ENCODE results near the gene APPL2.

Gene APPL2

DNA sequence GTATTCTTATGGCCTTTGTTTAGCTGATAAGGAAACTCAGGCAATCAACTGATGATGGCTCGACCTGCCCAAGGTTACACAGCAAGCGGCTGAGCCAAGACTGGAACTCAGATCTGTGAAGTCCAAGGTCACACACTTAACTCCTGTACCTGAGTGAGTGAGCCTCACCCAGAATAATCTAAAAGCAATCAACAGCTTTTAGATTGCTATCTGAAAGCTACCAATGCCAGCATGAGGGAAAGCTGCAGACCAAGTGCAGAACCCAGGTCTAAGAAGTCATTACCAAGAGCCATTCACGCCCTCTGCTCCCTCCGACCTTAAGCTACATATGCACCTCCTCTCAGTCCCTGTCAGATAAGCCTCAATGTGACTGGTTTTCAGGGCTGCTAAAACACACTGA is 12.1 kb downstream of the APPL2 start:
- DNase-seq (ENCODE audit: low read depth in 3 of 3, low spot score in 1 of 3): no peak

DNA sequence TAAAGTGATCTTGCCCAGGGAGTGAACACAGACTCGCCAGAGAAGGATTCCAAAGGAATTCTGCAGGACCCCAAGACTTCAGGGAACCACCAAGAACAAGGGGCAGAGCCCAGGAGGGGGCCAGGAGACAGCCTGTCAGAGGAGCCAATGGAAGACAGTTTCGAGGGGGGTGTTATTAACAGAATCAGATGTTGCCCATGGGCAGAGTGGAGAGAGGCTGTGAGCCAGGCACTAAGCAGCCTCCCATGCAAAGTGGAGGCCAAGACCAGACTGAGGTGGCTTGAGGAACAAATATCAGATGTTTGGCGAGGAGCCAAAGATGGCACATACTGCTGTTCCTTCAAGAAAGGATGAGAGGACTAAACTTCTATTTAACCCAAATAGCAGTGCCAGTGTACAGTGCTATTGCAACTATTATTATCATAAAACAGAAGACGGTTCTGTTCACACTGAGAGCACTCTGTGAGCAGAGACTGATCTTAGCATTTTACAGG is 12.6 kb downstream of the APPL2 start:
- no peak for DNase-seq (ENCODE audit: low read depth in 3 of 3, low spot score in 1 of 3)

DNA sequence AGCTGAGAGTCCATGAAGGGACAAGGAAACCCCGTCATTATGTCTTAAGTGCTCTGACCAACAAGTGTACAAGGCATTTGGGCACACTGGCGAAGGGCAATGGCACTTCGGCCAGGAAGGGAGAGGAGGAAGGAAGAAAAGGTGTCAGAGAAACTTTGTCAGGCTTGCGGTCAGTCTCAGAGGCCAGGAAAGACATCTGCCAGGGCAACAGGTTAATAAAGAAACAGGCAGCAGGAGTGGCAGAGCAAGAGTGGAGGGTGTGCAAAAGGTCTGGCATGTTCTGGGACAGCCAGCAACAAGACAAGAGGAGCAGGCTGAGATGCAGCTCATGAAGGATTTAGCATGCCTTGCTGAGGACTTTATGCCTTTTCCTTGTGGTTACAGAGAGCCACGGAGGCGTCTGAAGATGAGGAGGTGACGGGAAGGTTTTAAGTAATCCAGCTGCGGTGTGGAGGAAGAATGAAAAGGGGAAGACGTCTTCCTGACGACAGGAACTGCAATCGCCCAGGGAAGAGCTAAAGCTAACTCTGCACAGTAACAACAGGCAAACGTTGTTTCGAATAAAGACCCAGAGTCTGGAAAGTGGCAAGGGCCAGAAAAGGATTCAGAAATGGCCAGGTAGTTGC is 13.1 kb downstream of the APPL2 start:
- DNase-seq (ENCODE audit: low read depth in 3 of 3, low spot score in 1 of 3): no peak

GRCh38 chr12:105222284-105222655 is 13.7 kb downstream of the APPL2 start:
- DNase-seq (ENCODE audit: low read depth in 3 of 3, low spot score in 1 of 3): no peak

GRCh38 chr12:105221583-105222283 is 14.2 kb downstream of the APPL2 start:
- no peak for DNase-seq (ENCODE audit: low read depth in 3 of 3, low spot score in 1 of 3)

GRCh38 chr12:105220929-105221290 is 15.1 kb downstream of the APPL2 start:
- no peak for DNase-seq (ENCODE audit: low read depth in 3 of 3, low spot score in 1 of 3)

DNA sequence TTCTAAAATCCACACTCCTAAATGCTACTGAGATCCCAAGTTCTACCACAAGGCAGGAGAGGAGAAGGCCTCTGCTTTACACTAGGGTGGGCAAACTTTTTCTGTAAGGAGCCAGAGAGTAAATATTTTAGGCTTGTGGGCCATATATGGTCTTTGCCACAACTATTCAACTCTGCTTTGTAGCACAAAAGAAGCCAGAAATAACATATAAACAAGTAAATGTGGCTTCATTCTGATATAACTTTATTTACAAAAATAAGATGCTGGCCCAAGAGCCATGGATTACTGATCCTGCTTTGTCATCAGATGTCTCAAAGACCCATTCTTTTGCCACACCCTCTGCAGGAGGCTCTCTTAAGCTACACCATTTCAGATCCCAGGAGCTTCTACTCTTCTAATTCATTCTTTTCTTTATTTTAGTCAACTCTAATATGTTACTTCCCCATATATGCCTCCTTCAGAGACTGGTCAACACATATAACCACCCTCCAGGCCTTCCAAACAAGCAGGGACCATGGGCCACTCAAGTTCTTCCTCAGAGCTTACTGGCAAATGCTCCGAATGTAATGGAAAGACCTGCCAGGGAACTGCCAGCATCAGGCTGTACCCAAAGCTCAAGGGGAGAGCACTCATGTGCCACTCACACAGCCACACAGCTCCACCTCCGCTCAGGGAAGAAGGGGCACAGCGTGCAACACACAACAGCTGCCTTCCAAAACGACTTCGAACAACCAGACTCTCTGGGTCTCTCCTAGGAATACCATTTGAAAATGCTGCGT is 15.6 kb downstream of the APPL2 start:
- no peak for DNase-seq (ENCODE audit: low read depth in 3 of 3, low spot score in 1 of 3)

GRCh38 chr12:105219261-105220028 is 16.5 kb downstream of the APPL2 start:
- DNase-seq (ENCODE audit: low read depth in 3 of 3, low spot score in 1 of 3): no peak

DNA sequence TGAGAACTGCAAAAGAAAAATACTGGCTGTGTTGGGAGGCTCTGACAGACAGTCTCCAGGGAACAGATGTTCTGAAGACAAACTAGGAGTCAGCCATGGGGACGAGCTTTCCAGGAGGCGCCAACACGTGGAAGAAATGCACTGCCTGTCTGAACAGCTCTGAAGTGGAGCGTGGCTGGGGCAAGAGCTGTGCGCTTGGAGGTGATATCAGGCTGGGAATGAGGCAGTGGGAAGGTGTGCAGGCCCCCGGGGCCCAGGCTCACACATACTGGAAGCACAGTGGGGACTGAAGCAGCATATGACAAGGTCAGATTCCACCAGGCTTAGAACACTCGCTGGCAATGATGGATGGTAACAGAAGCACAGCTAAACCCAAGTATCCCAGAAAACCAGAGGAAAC is 17.5 kb downstream of the APPL2 start:
- DNase-seq (ENCODE audit: low read depth in 3 of 3, low spot score in 1 of 3): no peak

DNA sequence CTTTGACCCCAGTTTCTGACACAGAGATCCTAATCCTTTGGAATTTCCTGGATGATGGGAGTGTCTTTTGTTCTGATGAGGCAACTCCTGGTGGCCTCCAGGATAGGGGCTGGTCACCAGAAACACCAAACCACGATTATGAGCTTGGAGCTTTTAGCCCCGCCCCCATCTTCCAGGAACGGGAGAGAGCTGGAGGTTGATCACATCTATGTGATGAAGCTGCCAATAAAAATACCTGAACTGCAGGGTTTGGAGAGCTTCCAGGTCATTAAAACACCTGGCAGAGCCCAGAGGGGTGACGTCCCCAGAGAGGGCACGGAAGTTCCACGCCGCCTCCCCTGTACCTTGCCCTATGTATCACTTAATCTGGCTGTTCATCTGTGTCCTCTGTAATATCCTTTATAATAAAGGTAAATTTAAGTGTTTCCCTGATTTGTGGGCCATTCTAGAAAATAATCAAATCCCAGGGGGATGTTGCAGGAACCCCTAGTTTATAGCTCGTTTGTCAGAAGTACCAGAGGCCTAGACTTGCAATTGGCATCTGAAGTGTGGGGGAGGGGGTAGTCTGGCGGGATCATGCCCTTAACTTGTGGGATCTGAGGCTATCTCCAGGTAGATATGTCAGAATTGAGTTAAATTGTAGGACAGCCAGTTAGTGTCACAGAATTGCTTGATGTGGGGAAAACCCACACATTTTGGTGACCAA is 21.2 kb downstream of the APPL2 start:
- DNase-seq (ENCODE audit: low read depth in 3 of 3, low spot score in 1 of 3): no peak

DNA sequence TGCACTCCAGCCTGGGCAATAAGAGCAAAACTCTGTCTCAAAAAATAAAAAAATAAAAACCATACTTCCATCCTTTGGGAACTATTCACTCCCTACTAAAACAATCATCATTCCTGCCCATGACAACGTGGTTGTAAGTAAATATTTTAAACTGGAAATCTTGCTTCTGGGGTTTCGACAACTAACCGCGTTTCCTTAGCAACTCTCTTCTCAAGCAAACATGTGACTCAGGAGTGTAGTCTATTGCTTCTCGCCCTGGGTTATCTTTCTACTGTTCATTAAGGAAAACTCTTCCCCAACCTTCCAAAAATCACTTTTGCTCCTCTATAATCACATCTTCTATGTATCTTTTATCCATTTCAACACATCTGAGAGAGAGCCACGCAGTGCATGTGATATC is 21.8 kb downstream of the APPL2 start:
- DNase-seq (ENCODE audit: low read depth in 3 of 3, low spot score in 1 of 3): no peak

DNA sequence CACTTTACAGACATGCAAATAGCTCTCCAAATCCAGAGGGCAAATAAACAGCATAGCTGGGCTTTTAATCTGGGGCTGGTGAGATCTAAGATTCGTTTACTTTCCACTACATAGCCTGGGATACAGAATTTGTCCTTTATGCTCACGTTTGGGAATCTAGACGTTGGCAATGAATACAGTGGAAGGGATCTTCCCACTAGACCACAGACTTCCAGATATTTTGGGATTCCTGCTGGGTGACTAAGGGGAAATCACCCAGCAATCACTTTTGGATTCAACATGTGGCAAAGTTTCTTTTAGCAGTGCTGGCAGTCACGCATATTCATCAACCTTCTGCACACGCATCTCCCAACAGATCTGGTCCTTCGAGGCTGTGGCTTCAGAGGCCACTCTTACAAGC is 23.5 kb downstream of the APPL2 start:
- DNase-seq (ENCODE audit: low read depth in 3 of 3, low spot score in 1 of 3): no peak

- no peak for DNase-seq (ENCODE audit: low read depth in 3 of 3, low spot score in 1 of 3)
Measured at GRCh38 chr12:105209091-105209490, 26.9 kb downstream of the APPL2 start.

DNA sequence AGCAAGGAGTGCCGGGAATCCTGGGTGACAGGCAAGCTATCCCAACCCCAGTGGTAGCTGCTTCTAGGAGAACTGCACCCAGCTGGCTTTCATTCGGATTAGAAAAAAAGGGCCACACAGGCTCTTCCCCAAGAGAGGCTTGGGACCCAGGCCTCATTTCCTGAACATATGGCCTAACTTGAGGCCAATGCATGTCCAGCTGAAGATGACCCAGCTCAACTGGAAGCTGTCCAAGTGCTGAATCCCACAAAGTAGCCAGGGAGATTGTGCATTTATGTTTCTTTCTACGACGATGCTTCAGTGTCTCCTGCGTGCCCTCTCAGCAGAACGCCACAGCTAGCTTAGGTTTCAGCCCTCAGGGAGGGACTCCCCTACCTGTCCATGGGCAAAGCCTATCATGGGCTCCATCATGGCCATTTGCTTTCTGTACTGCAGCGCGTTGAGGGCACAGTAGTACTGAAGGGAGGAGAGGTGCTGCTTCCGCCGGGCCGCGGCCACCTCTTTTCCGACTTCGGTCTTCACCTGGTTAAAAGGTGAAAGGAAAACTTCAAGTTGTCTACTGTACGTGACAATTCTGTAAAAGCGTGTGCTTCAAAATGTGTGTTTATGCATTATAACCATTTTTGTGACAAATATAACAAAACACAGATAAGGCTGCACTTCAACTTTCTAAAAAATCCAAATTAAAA is 29.1 kb downstream of the APPL2 start:
- DNase-seq (ENCODE audit: low read depth in 3 of 3, low spot score in 1 of 3): no peak

DNA sequence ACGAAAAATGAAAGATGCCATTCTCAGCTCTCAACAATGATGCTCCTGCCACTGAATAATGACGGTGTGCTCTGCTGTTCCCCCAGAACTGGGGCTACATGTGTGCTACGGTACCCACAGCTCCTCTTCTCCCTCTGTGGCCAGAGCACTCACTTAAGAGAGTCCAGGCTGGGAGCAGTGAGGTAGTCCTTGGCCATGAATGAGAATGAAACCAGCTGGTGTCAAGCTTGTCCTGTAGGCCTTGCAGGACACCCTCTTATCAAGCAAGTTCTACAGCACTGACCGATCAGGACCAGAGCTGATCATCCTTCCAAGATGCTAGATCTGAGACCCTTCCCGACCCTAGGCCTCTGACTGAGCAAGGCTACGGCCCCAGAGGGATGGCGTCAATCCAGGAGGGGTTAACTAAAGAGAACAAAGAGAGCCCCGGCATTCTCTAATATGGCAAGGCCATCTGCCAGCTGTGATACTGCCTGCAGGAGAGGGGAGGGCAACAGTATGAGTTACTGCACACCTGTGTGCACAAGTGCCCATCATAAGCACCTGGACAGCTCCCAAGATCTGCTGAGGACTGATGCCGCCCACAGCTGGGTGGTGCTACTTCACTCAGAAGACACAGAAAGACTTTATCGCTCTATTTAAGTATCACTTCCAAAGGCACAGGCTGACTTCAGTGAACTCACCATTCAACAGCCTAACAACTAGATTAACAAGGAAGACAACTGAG is 30.5 kb downstream of the APPL2 start:
- DNase-seq (ENCODE audit: low read depth in 3 of 3, low spot score in 1 of 3): no peak

- no peak for DNase-seq (ENCODE audit: low read depth in 3 of 3, low spot score in 1 of 3)
Measured at GRCh38 chr12:105204916-105205315, 31.1 kb downstream of the APPL2 start.

- no peak for DNase-seq (ENCODE audit: low read depth in 3 of 3, low spot score in 1 of 3)
Measured at GRCh38 chr12:105204127-105204526, 31.8 kb downstream of the APPL2 start.

DNA sequence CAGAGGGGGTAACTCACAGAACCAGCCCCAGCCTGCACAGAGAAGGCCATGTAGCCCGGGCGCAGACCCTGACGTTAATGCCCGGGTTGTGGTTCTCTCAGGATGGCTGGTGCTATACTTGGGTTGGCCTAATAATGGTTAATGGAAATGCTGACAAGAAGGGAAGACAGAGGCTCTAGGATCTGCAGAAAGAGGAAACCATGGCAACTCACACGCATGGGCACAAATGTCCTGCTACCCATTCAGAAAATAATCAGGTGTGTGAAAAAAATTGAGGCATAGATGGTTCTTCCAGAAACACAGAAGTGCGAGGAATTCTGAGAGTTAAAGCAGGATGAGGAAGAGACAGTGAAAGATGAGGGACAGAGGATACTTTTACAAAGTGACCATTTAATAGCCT is 33.8 kb downstream of the APPL2 start:
- DNase-seq (ENCODE audit: low read depth in 3 of 3, low spot score in 1 of 3): no peak

DNA sequence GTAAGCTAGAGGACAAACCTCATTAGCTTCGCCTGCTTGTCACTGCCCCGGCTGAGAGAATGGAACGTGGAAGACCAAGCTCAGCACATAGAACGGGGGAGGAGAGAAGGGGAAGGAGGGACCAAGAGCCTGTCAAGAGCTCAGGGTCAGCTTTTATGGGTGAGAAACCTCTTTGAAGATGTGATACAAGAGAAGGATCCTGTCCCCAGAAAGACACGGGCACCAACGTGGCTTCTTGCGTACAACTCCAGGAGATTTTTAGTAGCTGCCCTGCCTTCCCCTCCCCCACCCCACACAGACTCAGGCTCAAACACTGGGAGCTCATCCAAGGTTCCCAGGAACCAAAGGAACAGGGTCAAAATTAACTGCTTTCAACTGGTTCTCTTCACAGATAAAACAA is 34.7 kb downstream of the APPL2 start:
- DNase-seq (ENCODE audit: low read depth in 3 of 3, low spot score in 1 of 3): no peak

DNA sequence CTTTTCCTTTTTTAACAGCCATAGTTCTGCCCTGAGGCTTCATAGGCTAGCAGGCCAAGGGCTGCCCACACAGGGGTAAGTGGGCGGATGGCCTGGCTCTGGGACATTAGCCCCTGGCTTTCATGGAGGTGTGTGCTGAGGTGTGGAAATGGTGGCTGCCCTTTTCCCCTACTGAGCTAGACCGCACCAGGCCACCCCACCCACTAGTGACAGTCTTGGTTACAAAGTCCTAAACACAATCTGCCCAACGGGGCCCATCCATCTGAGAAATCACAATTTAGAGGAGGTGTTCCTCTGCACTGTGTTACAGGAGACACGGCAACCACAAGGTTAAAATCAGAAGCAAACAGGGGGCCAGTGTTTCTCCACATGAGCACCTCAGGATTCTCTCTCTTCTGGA is 35.6 kb downstream of the APPL2 start:
- no peak for DNase-seq (ENCODE audit: low read depth in 3 of 3, low spot score in 1 of 3)

Data from stimulated activated CD4-positive, alpha-beta T cell treated with anti-CD3 and anti-CD28 coated beads, TNF-alpha, amount 100 ng/mL, for 1 hour (primary cell).